Renal cortex interstitium (tissue), 11 donors: Measurements from ENCODE around the gene B3GAT2. TPM values are rescaled to one million over a fixed set of nuclear protein-coding genes. Genes with fewer than 3 reads are reported as not detected.

Experiments
- DNase-seq, 11 donors: peaks; one replicate each; pipeline ENCODE4 v3.0.0-alpha.2; 2013; ENCODE audit warnings: low read depth in 9 of 11, low spot score in 4 of 11; ENCODE audit errors: extremely low read depth in 1 of 11
- polyA plus RNA-seq, 3 donors: library from polyadenylated mRNA; unstranded; fragments of 120-200 nt; gene quantifications; one replicate each; pipeline ENCODE4 v1.2.1, GENCODE V29; 2013; ENCODE audit not compliant: insufficient read length in 3 of 3

Gene B3GAT2
- polyA plus RNA-seq, 3 donors = 0.96 to 2.4 (median 1.1) TPM

- no peak for DNase-seq
These were observed 51.1 kb downstream of the B3GAT2 start for GRCh38 chr6:70905742-70906141.

- DNase-seq = no peak
These were observed 53.0 kb downstream of the B3GAT2 start for GRCh38 chr6:70903665-70904452.

DNA sequence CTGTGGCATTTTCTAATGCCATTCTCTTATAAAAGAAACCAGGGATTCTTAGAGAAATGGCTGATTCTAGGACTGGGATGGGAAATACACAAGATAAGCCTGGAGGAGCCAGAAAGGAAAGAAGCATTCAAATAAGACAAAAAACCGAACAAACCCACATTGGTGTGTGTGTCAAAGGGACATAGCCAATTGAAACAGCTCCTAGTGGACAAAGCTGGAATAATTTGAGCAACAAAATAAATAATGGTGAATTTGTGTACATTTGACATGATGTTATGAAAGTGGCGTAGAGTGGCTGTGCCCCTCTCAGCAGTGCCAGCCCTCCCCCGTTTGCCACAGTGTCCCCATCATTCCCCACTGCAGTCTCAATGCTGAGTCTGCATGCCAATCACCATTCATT lies 55.5 kb downstream of the B3GAT2 start:
- DNase-seq = no peak

GRCh38 chr6:70900047-70900446 lies 56.8 kb downstream of the B3GAT2 start:
- DNase-seq = no peak

GRCh38 chr6:70894001-70894400 lies 62.9 kb downstream of the B3GAT2 start:
- DNase-seq = no peak

DNA sequence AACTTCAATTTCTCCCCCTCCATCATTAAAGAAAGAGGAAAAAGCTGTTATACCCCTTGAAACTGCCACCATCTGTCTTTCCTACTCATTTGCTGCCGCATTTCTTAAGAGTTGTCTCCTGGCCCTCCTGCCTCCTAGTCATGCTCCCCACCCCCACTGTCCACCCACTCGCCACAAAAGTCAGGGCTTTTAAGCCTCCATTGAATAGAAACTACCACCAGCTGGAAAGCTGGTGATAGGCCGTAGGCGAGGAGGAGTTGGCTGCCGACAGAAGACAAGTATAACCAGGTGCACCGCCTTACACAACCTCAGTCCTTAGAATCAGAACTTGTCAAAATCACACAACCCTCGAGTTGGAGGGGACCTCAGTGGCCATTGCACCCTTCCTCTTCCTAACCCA lies 67.6 kb downstream of the B3GAT2 start:
- DNase-seq = no peak

GRCh38 chr6:70886661-70887060 lies 70.2 kb downstream of the B3GAT2 start:
- DNase-seq = no peak

DNA sequence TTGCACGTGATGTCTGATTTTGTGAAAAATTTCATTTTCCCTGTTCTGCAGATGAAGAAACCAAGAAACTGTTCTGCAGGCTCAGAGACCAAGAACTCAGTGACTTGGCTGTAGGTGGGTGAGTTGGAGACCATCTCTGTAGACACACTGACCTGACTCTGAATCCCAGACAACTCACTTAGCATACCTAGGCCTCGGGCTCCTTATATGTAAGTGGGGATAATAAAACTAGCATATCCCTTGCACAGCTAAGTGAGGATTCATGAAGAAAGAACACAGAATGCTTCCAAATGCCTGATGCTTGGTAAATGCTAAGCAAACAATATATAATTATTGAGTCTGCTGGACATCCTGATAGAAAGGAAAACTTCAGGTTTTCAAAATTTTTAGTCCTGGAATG lies 70.8 kb downstream of the B3GAT2 start:
- DNase-seq = no peak

GRCh38 chr6:70884074-70884983 lies 72.5 kb downstream of the B3GAT2 start:
- peak; percentile 6 to 43 (median 30) for DNase-seq

DNA sequence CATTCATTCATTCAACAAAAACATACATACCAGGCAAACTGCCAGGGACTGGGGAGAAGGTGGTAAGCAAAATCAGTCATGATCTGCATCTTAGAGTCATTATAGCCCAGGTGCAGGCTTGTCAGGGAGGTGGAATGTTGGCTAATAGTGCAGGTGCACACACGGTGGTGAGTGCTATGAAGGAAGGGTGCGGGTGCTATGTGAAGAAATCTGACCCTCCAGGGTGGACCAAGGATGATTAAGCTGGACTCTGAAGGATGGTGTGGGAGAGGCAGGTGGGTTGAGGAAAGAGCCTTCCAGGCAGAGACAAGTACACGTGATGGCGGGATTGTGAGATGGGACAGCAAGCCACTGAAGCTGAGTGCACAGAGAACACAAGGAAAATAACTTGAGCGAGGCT lies 77.4 kb downstream of the B3GAT2 start:
- DNase-seq = no peak

- DNase-seq = no peak
These were observed 82.5 kb downstream of the B3GAT2 start for GRCh38 chr6:70874181-70874913.

DNA sequence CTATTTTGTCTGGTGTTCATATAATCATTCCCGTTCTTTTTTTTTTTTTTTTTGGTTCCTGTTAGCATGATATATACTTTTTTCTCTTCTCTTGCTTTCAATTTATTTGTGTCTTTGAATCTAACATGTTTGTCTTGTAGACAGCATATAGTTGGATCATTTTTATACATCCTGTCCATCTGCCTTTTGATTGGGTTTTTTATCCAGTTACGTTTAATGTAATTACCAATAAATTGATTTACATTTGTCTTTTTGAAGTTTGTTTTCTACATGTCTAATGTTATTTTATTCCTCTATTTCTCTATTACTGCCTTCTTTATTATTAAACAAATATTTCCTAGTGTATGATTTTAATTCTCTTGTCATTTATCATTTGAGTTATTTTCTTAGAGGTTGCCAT lies 84.4 kb downstream of the B3GAT2 start:
- DNase-seq = no peak

- no peak for DNase-seq
These were observed 92.5 kb downstream of the B3GAT2 start for GRCh38 chr6:70864401-70864800.

DNA sequence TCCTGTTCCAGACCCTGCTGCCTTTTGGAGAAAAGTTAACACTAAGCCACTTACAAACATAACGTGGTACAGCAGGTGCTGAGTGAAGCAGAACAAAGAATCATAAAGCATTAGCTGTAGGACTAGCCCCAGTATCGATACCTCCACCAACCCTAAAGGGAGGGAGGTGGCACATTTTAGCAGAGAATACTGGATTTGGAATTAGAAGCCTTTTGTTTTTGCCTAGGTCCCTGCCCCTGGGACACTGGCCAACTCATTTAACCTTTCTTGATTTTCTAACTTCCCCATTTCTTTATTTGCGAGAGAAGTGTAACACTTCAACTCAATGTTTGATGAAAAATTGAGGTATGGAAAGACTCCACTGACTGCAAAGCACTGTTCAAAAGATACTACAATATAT lies 93.5 kb downstream of the B3GAT2 start:
- DNase-seq = no peak

- DNase-seq = no peak
These were observed 95.9 kb downstream of the B3GAT2 start for GRCh38 chr6:70860920-70861319.

DNA sequence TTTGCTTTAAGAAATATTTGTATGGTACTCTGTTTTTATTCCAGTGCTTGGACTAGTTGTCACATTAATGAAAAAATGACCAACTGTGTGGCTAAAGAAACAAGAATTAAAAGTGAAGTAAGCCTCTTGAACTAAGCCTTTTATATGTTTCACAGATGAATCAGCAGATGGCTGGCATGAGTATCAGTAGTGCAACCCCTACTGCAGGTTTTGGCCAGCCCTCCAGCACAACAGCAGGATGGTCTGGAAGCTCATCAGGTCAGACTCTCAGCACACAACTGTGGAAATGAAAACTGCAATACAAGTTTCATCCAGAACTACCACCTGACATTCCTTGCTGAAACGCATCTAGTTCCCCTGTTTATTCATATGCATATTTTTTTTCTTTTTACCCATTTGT lies 96.8 kb downstream of the B3GAT2 start:
- no peak for DNase-seq

DNA sequence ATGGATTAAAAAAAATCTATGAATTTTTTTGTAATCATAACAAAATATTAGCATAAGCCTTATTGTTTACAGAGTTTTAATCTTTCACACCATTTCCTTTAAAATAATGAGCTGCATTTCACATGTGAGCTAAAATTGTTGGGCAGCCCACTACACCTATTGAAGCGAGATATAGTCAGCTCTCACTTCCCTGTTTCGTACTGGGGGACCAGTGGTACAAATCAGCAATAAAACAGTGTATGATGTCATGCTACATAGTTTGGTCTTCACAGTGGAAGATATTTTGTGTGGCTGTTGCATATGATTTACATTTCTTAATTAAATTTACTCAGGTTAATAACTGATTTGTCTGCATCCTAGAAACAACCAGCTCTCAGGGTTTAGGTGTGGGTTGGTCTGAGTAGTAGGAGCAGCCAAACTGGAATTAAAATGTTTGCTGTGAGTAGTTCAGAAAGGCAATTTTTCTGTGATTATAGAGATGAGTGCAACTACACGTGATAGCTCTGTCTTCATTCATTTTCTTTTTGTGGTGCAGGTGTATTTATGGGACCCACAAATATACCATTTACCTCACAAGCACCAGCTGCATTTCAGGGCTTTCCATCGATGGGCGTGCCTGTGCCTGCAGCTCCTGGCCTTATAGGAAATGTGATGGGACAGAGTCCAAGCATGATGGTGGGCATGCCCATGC lies 99.3 kb downstream of the B3GAT2 start:
- no peak for DNase-seq

DNA sequence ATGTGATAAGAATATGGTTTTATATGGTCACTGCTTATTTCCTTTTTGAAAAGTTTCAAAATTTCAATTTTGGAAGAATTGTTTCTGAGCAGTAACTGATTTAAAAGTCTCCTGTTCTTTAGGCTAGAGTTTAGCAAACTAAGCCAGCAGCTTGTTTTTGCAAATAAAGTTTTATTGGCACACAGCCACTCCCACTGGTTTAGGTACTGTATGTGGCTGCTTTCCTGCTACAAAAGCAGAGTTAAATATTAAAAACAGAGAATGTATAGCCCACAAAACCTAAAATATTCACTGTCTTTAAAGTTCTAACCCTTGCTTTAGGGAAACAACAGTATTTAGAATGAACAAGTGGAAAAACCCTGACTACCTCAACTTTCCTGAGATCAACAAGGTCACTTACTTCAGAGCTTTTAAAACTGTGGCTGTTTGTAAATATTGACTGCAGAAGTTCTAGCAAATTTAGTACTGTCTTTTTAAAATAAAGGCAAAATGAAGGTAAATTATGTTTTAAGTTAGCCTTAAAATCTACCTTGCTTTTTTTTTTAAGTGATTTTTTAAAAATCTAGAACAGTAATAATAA lies 104.1 kb downstream of the B3GAT2 start:
- DNase-seq = no peak
